ENCODE results near the gene NPLOC4.

Gene NPLOC4

GRCh38 chr17:81517339-81518112 is 119.4 kb downstream of the NPLOC4 start:
- H3K4me3 ChIP-seq (ENCODE audit: control insufficient read depth, low read depth, low read length) = peak overlapping the region; percentile 80
- no peak for TF ChIP-seq CTCF (IDR thresholded peaks at IDR 0.05; ENCODE audit: control insufficient read depth, insufficient read depth, low read depth, low read length, missing control alignments)
- no peak for DNase-seq (ENCODE audit: low read depth)

- DNase-seq (ENCODE audit: low read depth) = no peak
- TF ChIP-seq CTCF (IDR thresholded peaks at IDR 0.05; ENCODE audit: control insufficient read depth, insufficient read depth, low read depth, low read length, missing control alignments) = no peak
- H3K4me3 ChIP-seq (ENCODE audit: control insufficient read depth, low read depth, low read length) = peak overlapping the region; percentile 80
Observed at GRCh38 chr17:81517009-81517338, 119.9 kb downstream of the NPLOC4 start.

GRCh38 chr17:81516439-81516838 is 120.5 kb downstream of the NPLOC4 start:
- no peak for DNase-seq (ENCODE audit: low read depth)
- peak overlapping the region; percentile 80 for H3K4me3 ChIP-seq (ENCODE audit: control insufficient read depth, low read depth, low read length)
- TF ChIP-seq CTCF (IDR thresholded peaks at IDR 0.05; ENCODE audit: control insufficient read depth, insufficient read depth, low read depth, low read length, missing control alignments) = no peak

GRCh38 chr17:81515530-81516041 is 121.3 kb downstream of the NPLOC4 start:
- no peak for TF ChIP-seq CTCF (IDR thresholded peaks at IDR 0.05; ENCODE audit: control insufficient read depth, insufficient read depth, low read depth, low read length, missing control alignments)
- peak overlapping the region; percentile 80 for H3K4me3 ChIP-seq (ENCODE audit: control insufficient read depth, low read depth, low read length)
- DNase-seq (ENCODE audit: low read depth) = no peak

GRCh38 chr17:81514739-81515529 is 122.0 kb downstream of the NPLOC4 start:
- DNase-seq (ENCODE audit: low read depth) = no peak
- peak overlapping the region; percentile 80 for H3K4me3 ChIP-seq (ENCODE audit: control insufficient read depth, low read depth, low read length)
- no peak for TF ChIP-seq CTCF (IDR thresholded peaks at IDR 0.05; ENCODE audit: control insufficient read depth, insufficient read depth, low read depth, low read length, missing control alignments)

- H3K4me3 ChIP-seq (ENCODE audit: control insufficient read depth, low read depth, low read length) = peak overlapping the region; percentile 57
- no peak for TF ChIP-seq CTCF (IDR thresholded peaks at IDR 0.05; ENCODE audit: control insufficient read depth, insufficient read depth, low read depth, low read length, missing control alignments)
Observed at GRCh38 chr17:81514489-81514738, 122.5 kb downstream of the NPLOC4 start.

More at GRCh38 chr17:81514489-81514738, 122.5 kb downstream of the NPLOC4 start:
- no peak for DNase-seq (ENCODE audit: low read depth)
